Muscle layer of colon (tissue), 2 donors: ENCODE measurements around the gene PPP1R7.

ENCODE experiments used
- H3K27ac ChIP-seq: one replicate; pipeline ENCODE4 v1.7.0; 2013; ENCODE audit warnings: low read depth, mild to moderate bottlenecking, low read length, moderate library complexity
- H3K27me3 ChIP-seq, 2 donors: one replicate each; pipeline ENCODE4 v1.7.0; 2013; ENCODE audit warnings: low read length in 2 of 2, mild to moderate bottlenecking in 2 of 2; ENCODE audit not compliant: insufficient read depth in 2 of 2, control insufficient read depth in 1 of 2
- H3K36me3 ChIP-seq: one replicate; pipeline ENCODE4 v1.7.0; 2013; ENCODE audit warnings: mild to moderate bottlenecking, low read length; ENCODE audit not compliant: insufficient read depth
- H3K4me1 ChIP-seq: one replicate; pipeline ENCODE4 v1.7.0; 2013; ENCODE audit warnings: mild to moderate bottlenecking, low read length; ENCODE audit not compliant: insufficient read depth
- H3K4me3 ChIP-seq, 2 donors: one replicate each; pipeline ENCODE4 v1.7.0; 2013; ENCODE audit warnings: low read length in 2 of 2, low read depth in 1 of 2, mild to moderate bottlenecking in 1 of 2, moderate library complexity in 1 of 2
- H3K9ac ChIP-seq: one replicate; pipeline ENCODE4 v1.7.0; 2013; ENCODE audit warnings: low read length
- H3K9me3 ChIP-seq: one replicate; pipeline ENCODE4 v1.7.0; 2013; ENCODE audit warnings: mild to moderate bottlenecking, low read length
- donor health status: abdominal sarcoma.
- donor health status: Adenocarcinoma of cecum.

Gene PPP1R7

DNA sequence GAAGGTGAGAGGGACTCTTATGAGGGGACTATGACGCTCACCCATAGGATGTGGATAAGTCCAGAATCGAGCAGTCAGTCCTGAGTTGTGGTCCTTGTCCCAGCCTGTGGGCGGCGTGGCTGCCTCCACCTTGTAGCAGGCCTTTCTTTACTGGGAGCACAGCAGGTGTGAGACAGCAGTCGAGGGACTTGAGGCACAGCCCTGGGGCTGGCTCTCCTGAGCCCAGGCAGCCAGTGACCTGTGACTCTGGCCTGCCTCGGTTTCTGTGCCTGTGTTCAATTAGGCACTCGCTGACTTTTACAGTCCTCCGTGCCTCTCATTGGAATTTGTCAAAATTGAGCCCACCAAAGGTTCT lies 8.3 kb downstream of the PPP1R7 start:
- no peak overlapping the region for H3K4me3 ChIP-seq
- no peaks in the 10 kb centered on the region for H3K9me3 ChIP-seq
- H3K27me3 ChIP-seq, result no peaks in the 10 kb centered on the region
- H3K4me1 ChIP-seq, result peaks cover 10% of the 10 kb centered on the region
- no peak overlapping the region for H3K27ac ChIP-seq
- H3K9ac ChIP-seq, result no peak overlapping the region
- peaks cover 38% of the 10 kb centered on the region for H3K36me3 ChIP-seq

GRCh38 chr2:241159116-241159515 lies 8.8 kb downstream of the PPP1R7 start:
- Histone ChIP-seq H3K9me3 (no peaks in the 10 kb centered on the region), H3K4me1 (peaks cover 10% of the 10 kb centered on the region), H3K27ac (no peak overlapping the region), H3K27me3 (no peaks in the 10 kb centered on the region), H3K9ac (no peak overlapping the region), H3K36me3 (peaks cover 39% of the 10 kb centered on the region), H3K4me3 (no peak overlapping the region)

GRCh38 chr2:241160318-241160717 lies 10.1 kb downstream of the PPP1R7 start:
- Histone ChIP-seq H3K9me3 (no peaks in the 10 kb centered on the region), H3K27ac (no peak overlapping the region), H3K4me3 (no peak overlapping the region), H3K36me3 (peaks cover 35% of the 10 kb centered on the region), H3K27me3 (no peaks in the 10 kb centered on the region), H3K4me1 (peaks cover 10% of the 10 kb centered on the region), H3K9ac (no peak overlapping the region)

DNA sequence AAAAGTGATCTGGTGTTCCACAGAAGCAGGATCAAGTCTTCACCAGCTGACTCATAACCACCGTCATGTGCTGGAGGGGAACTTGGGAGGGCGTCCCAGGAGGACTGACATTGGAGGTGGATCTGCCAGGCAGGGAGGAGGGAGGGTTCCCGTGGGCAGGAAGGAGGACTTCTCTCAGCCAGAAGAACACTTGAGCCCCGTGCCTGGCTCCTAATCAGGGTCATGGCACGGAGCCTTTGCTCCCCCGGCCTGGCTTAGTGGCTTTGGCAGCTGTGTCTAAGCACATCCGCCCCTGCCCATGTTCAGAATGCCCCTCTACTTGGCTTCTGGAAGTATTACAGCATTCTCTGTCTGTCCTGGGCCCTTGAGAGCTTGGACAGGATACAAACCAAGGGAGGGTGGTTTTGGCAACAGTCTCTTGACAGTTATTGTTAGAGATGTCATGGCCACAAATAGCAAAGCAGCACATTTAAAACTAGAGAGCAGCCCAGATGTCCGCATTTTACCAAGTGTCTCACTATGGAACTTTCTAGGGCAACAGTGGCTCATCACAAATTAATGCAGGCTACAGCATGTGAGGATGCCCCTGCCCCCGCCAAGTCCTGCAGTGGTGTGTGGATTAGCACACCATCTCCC lies 11.5 kb downstream of the PPP1R7 start:
- peaks cover 10% of the 10 kb centered on the region for H3K4me1 ChIP-seq
- H3K27ac ChIP-seq, result peak overlapping the region; percentile 58
- no peaks in the 10 kb centered on the region for H3K27me3 ChIP-seq
- no peaks in the 10 kb centered on the region for H3K9me3 ChIP-seq
- peaks cover 43% of the 10 kb centered on the region for H3K36me3 ChIP-seq
- H3K4me3 ChIP-seq, result no peak overlapping the region
- no peak overlapping the region for H3K9ac ChIP-seq

DNA sequence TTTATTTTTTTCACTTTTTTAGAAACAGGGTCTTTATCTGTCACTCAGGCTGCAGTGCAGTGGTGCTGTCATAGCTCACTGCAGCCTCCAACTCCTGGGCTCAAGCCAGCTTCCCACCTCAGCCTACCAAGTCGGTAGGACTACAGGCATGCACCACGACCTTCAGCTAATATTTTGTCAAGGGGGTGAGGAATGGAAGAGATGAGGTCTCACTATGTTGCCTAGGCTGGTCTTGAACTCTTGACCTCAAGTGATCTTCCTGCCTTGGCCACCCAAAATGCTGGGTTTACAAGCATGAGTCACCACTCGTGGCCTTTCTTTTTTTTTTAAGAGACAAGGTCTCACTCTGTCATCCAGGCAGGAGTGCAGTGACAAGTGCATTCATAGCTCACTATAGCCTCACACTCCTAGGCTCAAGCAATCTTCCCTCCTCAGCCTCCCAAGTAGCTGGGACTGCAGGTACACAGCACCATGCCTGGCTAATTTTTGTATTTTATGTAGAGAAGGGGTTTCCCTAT lies 13.4 kb downstream of the PPP1R7 start:
- H3K4me1 ChIP-seq, result peaks cover 10% of the 10 kb centered on the region
- no peaks in the 10 kb centered on the region for H3K9me3 ChIP-seq
- peaks cover 41% of the 10 kb centered on the region for H3K36me3 ChIP-seq
- no peak overlapping the region for H3K27ac ChIP-seq
- H3K4me3 ChIP-seq, result no peak overlapping the region
- no peak overlapping the region for H3K9ac ChIP-seq
- no peaks in the 10 kb centered on the region for H3K27me3 ChIP-seq

GRCh38 chr2:241168366-241168765 lies 18.1 kb downstream of the PPP1R7 start:
- H3K9me3 ChIP-seq, result no peaks in the 10 kb centered on the region
- no peaks in the 10 kb centered on the region for H3K4me1 ChIP-seq
- peaks cover 56% of the 10 kb centered on the region for H3K36me3 ChIP-seq
- no peak overlapping the region for H3K9ac ChIP-seq
- H3K4me3 ChIP-seq, result no peak overlapping the region
- no peak overlapping the region for H3K27ac ChIP-seq
- H3K27me3 ChIP-seq, result no peaks in the 10 kb centered on the region

DNA sequence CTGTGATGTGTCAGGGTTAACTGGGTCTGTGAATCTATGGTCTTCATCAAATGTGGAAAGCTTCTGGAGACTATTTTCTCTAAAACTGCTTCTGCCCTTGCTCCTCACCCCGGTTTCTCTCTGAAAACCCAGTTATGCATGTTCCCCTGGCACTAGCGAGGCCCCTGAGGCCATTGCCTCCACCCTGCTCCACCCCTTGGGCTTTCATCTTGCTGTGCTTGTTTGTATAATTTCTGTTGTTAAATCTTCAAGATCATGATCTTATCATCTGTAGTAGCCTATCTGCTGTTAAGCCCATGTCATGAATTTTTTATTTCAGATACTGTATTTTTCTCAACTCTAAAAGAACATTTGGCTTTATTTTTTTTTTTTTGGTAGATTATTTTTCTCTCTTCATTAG lies 23.3 kb downstream of the PPP1R7 start:
- Histone ChIP-seq H3K9ac (no peak overlapping the region), H3K27me3 (no peaks in the 10 kb centered on the region), H3K4me1 (no peaks in the 10 kb centered on the region), H3K36me3 (peaks cover 29% of the 10 kb centered on the region), H3K9me3 (no peaks in the 10 kb centered on the region), H3K27ac (no peak overlapping the region), H3K4me3 (no peak overlapping the region)

- Histone ChIP-seq H3K9ac (no peak overlapping the region), H3K9me3 (no peaks in the 10 kb centered on the region), H3K36me3 (peaks cover 7% of the 10 kb centered on the region), H3K27ac (no peak overlapping the region), H3K4me3 (no peak overlapping the region), H3K27me3 (no peaks in the 10 kb centered on the region), H3K4me1 (peaks cover 3% of the 10 kb centered on the region)
Measured at GRCh38 chr2:241177526-241178334, 27.5 kb downstream of the PPP1R7 start.

GRCh38 chr2:241178961-241179360 lies 28.7 kb downstream of the PPP1R7 start:
- Histone ChIP-seq H3K27ac (no peak overlapping the region), H3K4me1 (peaks cover 3% of the 10 kb centered on the region), H3K9ac (no peak overlapping the region), H3K9me3 (no peaks in the 10 kb centered on the region), H3K4me3 (no peak overlapping the region), H3K27me3 (no peaks in the 10 kb centered on the region), H3K36me3 (peaks cover 10% of the 10 kb centered on the region)

GRCh38 chr2:241179899-241180298 lies 29.6 kb downstream of the PPP1R7 start:
- H3K27ac ChIP-seq, result no peak overlapping the region
- peaks cover 3% of the 10 kb centered on the region for H3K4me1 ChIP-seq
- H3K27me3 ChIP-seq, result no peaks in the 10 kb centered on the region
- no peaks in the 10 kb centered on the region for H3K9me3 ChIP-seq
- H3K9ac ChIP-seq, result no peak overlapping the region
- no peak overlapping the region for H3K4me3 ChIP-seq
- H3K36me3 ChIP-seq, result peaks cover 10% of the 10 kb centered on the region

DNA sequence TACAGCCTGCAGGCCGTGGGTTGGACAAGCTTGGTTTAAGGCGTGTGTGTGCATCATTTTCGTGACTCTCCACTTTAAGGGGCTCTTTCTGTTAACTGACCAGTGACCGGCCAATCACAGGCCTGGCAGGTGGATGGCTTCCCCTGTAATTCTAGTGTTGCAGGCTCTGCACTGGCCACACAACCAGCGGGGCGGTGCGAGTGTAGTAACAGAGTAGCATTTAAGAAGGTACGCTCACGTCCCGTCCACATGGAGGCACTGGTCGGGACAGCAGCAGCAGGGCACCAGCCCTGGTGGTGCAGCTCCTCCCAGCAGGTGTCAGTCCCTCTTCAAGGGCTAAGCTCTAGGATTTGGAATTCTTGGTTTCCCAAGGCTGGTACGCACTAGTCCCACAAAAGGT lies 30.2 kb downstream of the PPP1R7 start:
- Histone ChIP-seq H3K36me3 (peaks cover 10% of the 10 kb centered on the region), H3K4me1 (peaks cover 3% of the 10 kb centered on the region), H3K9me3 (no peaks in the 10 kb centered on the region), H3K4me3 (no peak overlapping the region), H3K27ac (no peak overlapping the region), H3K27me3 (no peaks in the 10 kb centered on the region), H3K9ac (no peak overlapping the region)
